ENCODE measurements around the gene GLB1L2.

- TF ChIP-seq, protein P1, sequence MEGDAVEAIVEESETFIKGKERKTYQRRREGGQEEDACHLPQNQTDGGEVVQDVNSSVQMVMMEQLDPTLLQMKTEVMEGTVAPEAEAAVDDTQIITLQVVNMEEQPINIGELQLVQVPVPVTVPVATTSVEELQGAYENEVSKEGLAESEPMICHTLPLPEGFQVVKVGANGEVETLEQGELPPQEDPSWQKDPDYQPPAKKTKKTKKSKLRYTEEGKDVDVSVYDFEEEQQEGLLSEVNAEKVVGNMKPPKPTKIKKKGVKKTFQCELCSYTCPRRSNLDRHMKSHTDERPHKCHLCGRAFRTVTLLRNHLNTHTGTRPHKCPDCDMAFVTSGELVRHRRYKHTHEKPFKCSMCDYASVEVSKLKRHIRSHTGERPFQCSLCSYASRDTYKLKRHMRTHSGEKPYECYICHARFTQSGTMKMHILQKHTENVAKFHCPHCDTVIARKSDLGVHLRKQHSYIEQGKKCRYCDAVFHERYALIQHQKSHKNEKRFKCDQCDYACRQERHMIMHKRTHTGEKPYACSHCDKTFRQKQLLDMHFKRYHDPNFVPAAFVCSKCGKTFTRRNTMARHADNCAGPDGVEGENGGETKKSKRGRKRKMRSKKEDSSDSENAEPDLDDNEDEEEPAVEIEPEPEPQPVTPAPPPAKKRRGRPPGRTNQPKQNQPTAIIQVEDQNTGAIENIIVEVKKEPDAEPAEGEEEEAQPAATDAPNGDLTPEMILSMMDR (IDR thresholded peaks at IDR 0.05; ENCODE audit: insufficient read depth, low read length, poor library complexity, severe bottlenecking), result no peak
- no peak for TF ChIP-seq EZH2phosphoT487 (conservative IDR thresholded peaks at IDR 0.05; ENCODE audit: low read length)
Observed at GRCh38 chr11:134345237-134345550, 13.4 kb downstream of the GLB1L2 start.
